ENCODE data around the gene DGKZ. TPM values are rescaled to one million over a fixed set of nuclear protein-coding genes. Genes with fewer than 3 reads are reported as not detected.

DGKZ gene
- total RNA-seq, 1 experiment from 2014 or later: 68.9 TPM

DNA sequence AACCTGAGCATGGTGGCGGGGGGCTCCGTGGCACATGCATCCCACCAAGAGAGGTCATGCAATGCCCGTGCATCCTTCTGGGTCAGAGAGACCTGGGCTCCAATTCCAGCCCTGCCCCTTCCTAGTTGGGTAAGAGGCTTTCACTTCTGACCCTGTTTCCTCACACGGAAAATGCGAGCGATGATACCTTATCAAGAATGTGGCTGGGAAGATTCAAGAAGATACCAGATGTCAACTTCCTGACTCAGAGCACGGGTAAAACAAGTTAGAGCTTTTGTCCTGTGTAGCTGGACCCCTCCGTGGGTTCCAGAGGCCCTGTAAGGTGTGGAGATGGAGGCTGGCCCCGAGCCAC is 8.7 kb upstream of the DGKZ start:
- peak overlapping the region; percentile 17 for H3K4me2 ChIP-seq (ENCODE audit: insufficient read depth, insufficient read length, low read length)
- peaks cover 76 to 95% of the 10 kb centered on the region in 2 experiments for H3K4me1 Mint-ChIP-seq
- H3K27ac ChIP-seq (ENCODE audit: insufficient read length, low read depth, low read length): peak overlapping the region; percentile 37

More for the DNA sequence above, 8.7 kb upstream of the DGKZ start:
- Histone ChIP-seq H2BK120ac (ENCODE audit: low read depth, low read length, poor library complexity, severe bottlenecking) (no peak overlapping the region), H2AK5ac (ENCODE audit: insufficient read length, low read length) (no peak overlapping the region), H2BK15ac (ENCODE audit: low read depth, low read length) (no peak overlapping the region), H3K23me2 (ENCODE audit: insufficient read length, low read depth, low read length, poor library complexity, severe bottlenecking) (peaks cover under 1% of the 10 kb centered on the region), H2BK20ac (ENCODE audit: low read depth, low read length, poor library complexity, severe bottlenecking) (no peak overlapping the region), H3K9ac (ENCODE audit: extremely low read depth, insufficient read length, low read length) (no peak overlapping the region), H4K5ac (ENCODE audit: insufficient read length, low read depth, low read length) (no peak overlapping the region), H3K14ac (ENCODE audit: insufficient read depth, low read length) (0 out of 2 replicates have a peak overlapping the region, but pooled peaks have one; percentile 27), H3K79me1 (ENCODE audit: insufficient read depth, low read depth, low read length, poor library complexity, severe bottlenecking) (no peaks in the 10 kb centered on the region), H2AFZ (ENCODE audit: low read length) (no peak overlapping the region), H3K4me1 (ENCODE audit: insufficient read depth, low read length) (peaks cover 37% of the 10 kb centered on the region), H2BK5ac (ENCODE audit: insufficient read length, low read length) (no peak overlapping the region), H2BK12ac (ENCODE audit: insufficient read length, low read depth, low read length) (no peak overlapping the region), H3K79me2 (ENCODE audit: insufficient read depth, low read length) (no peaks in the 10 kb centered on the region), H3K4ac (ENCODE audit: low read depth, low read length) (no peak overlapping the region), H4K20me1 (ENCODE audit: control insufficient read depth, insufficient read depth, insufficient read length) (no peaks in the 10 kb centered on the region), H3K27me3 (ENCODE audit: insufficient read depth, low read length) (peaks cover 6% of the 10 kb centered on the region; the same call in 1 of the 2 replicates), H3T11ph (ENCODE audit: low read length) (no peak overlapping the region), H3K9me3 (ENCODE audit: control insufficient read depth, low read depth, low read length) (no peaks in the 10 kb centered on the region), H4K8ac (replicated peaks; ENCODE audit: insufficient read length, low read depth, low read length) (no peak overlapping the region), H3K56ac (ENCODE audit: insufficient read length, low read depth, low read length) (no peak overlapping the region), H4K91ac (ENCODE audit: insufficient read length, low read depth, low read length) (no peak overlapping the region), H3K23ac (ENCODE audit: insufficient read length, low read depth, low read length) (no peak overlapping the region), H3K18ac (ENCODE audit: insufficient read length, low read depth, low read length) (peak overlapping the region; percentile 11)
- Mint-ChIP-seq H3K27ac (peak overlapping the region; percentile 90 to 98 (median 98)), H3K9me3 (no peaks in the 10 kb centered on the region), H3K36me3 (ENCODE audit: insufficient read depth in 1 of 3, low read depth in 3 of 3) (no peaks in the 10 kb centered on the region; a peak in 1 of 7 replicates), H3K4me3 (peak overlapping the region; percentile 45 to 74), H3K27me3 (ENCODE audit: low read depth) (peaks cover 21% of the 10 kb centered on the region)
- no CpG with 5 or more reads among the region's 9 CpGs for WGBS (ENCODE audit: extremely low coverage, insufficient read length, low lambda C conversion rate)
- TF ChIP-seq CTCF (conservative IDR thresholded peaks at IDR 0.05): no peak
- DNase-seq: no peak
